ENCODE measurements around the gene ARHGEF19. TPM values are rescaled to one million over a fixed set of nuclear protein-coding genes. Genes with fewer than 3 reads are reported as not detected.

Gene ARHGEF19
- total and polyA plus RNA-seq, 9 of the 15 experiments (the other 6 are each of a cell fraction or from before 2014, with no cell fraction given), result 0.73 to 21.0 (median 5.2) TPM

DNA sequence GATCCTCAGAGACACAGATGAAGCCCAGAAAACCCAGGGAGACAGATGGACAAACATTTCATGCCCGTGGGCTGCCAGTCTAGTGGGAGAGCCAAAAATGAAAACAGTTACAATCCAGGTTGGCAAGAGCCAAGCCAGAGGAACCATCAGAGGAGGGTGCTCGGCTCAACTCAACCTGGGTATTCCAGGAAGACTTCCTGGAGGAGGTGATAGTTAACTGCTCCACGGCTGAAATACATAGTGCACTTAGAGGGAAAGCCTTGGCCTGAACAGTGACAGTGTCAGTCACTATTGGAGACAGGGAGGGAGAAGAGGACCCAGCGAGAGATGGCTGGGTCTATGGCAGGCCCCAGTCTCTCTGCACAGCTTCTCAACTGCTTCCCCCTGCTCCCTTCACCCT lies 1.9 kb downstream of the ARHGEF19 start:
- Histone ChIP-seq H3K27ac (ENCODE audit: extremely low read depth, low read depth, low read length) (no peak overlapping the region), H3K4me1 (replicated peaks in 1 of 2; ENCODE audit: control insufficient read depth in 2 of 2, insufficient read depth in 2 of 2, low read length in 2 of 2) (peaks cover 24 to 48% of the 10 kb centered on the region in 2 experiments), H3K4me2 (ENCODE audit: insufficient read depth, low read length) (no peak overlapping the region), H3K4me3 (no peak overlapping the region), H3K9me3 (replicated peaks; ENCODE audit: control insufficient read depth, insufficient read depth, low read depth, low read length) (no peaks in the 10 kb centered on the region), H3K9ac (ENCODE audit: insufficient read depth in 1 of 2, low read depth in 2 of 2, low read length in 2 of 2) (no peak overlapping the region; a peak in 1 of 4 replicates), H3K36me3 (ENCODE audit: control insufficient read depth, insufficient read depth, low read length) (no peaks in the 10 kb centered on the region), H3K27me3 (ENCODE audit: control insufficient read depth in 2 of 2, insufficient read depth in 2 of 2, low read length in 2 of 2) (no peaks in the 10 kb centered on the region), H3K9me1 (ENCODE audit: control insufficient read depth, insufficient read depth, low read length) (no peaks in the 10 kb centered on the region), H3K79me2 (ENCODE audit: control insufficient read depth, insufficient read depth, low read length) (peaks cover 7% of the 10 kb centered on the region; the same call in 2 of the 3 replicates), H4K20me1 (replicated peaks; ENCODE audit: control insufficient read depth, insufficient read depth, low read length) (no peaks in the 10 kb centered on the region), H2AFZ (ENCODE audit: low read depth, low read length) (no peak overlapping the region)
- in situ Hi-C loops (cut with MboI) (no loop called here), intact Hi-C loops (cut with micrococcal nuclease) (no loop called here)
- BruUV-seq (replicated peaks), result no TSS peak
- ATAC-seq (no peak), FAIRE-seq (no peak), DNase-seq (ENCODE audit: extremely low read depth in 1 of 4, low spot score in 3 of 4) (no peak)
- ChIA-PET CTCF (ENCODE audit: low intra/inter-chr PET ratio) (no interaction called here), POLR2A (no interaction called here)
- WGBS (ENCODE audit: insufficient coverage, low coverage, missing lambda C conversion rate), result 32% methylated on average over 4 of the region's 4 CpGs
- peak; percentile 93 for TF ChIP-seq SMARCA5 (IDR thresholded peaks at IDR 0.05)
- no peak for TF ChIP-seq NCOR1 (IDR thresholded peaks at IDR 0.05)
- TF ChIP-seq ZNF143 (CRISPR knock-in tag; IDR thresholded peaks at IDR 0.05), result no peak
- TF ChIP-seq BCOR (IDR thresholded peaks at IDR 0.05), result peak; percentile 91
- TF ChIP-seq ZNF41 (CRISPR knock-in tag; conservative IDR thresholded peaks at IDR 0.05), result no peak
- TF ChIP-seq LCOR (CRISPR knock-in tag; IDR thresholded peaks at IDR 0.05), result no peak
- TF ChIP-seq NR3C1 (CRISPR knock-in tag; IDR thresholded peaks at IDR 0.05), result no peak
- TF ChIP-seq ZFP36 (IDR thresholded peaks at IDR 0.05; ENCODE audit: low read depth, low read length, partially characterized antibody), result peak; percentile 99
- TF ChIP-seq, protein P1, sequence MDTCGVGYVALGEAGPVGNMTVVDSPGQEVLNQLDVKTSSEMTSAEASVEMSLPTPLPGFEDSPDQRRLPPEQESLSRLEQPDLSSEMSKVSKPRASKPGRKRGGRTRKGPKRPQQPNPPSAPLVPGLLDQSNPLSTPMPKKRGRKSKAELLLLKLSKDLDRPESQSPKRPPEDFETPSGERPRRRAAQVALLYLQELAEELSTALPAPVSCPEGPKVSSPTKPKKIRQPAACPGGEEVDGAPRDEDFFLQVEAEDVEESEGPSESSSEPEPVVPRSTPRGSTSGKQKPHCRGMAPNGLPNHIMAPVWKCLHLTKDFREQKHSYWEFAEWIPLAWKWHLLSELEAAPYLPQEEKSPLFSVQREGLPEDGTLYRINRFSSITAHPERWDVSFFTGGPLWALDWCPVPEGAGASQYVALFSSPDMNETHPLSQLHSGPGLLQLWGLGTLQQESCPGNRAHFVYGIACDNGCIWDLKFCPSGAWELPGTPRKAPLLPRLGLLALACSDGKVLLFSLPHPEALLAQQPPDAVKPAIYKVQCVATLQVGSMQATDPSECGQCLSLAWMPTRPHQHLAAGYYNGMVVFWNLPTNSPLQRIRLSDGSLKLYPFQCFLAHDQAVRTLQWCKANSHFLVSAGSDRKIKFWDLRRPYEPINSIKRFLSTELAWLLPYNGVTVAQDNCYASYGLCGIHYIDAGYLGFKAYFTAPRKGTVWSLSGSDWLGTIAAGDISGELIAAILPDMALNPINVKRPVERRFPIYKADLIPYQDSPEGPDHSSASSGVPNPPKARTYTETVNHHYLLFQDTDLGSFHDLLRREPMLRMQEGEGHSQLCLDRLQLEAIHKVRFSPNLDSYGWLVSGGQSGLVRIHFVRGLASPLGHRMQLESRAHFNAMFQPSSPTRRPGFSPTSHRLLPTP (IDR thresholded peaks at IDR 0.05; ENCODE audit: borderline replicate concordance, extremely low read depth, insufficient read length), result peak; percentile 33
- TF ChIP-seq FUS (optimal IDR thresholded peaks at IDR 0.05; ENCODE audit: low read depth, low read length), result no peak
- peak; percentile 91 for TF ChIP-seq RBM25 (IDR thresholded peaks at IDR 0.05; ENCODE audit: low read depth, low read length, severe bottlenecking)
- no peak for TF ChIP-seq POLR2A (conservative IDR thresholded peaks at IDR 0.05)
- TF ChIP-seq, protein P2, sequence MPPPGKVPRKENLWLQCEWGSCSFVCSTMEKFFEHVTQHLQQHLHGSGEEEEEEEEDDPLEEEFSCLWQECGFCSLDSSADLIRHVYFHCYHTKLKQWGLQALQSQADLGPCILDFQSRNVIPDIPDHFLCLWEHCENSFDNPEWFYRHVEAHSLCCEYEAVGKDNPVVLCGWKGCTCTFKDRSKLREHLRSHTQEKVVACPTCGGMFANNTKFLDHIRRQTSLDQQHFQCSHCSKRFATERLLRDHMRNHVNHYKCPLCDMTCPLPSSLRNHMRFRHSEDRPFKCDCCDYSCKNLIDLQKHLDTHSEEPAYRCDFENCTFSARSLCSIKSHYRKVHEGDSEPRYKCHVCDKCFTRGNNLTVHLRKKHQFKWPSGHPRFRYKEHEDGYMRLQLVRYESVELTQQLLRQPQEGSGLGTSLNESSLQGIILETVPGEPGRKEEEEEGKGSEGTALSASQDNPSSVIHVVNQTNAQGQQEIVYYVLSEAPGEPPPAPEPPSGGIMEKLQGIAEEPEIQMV (tag; conservative IDR thresholded peaks at IDR 0.05; ENCODE audit: low read depth), result no peak
- TF ChIP-seq, protein P3, sequence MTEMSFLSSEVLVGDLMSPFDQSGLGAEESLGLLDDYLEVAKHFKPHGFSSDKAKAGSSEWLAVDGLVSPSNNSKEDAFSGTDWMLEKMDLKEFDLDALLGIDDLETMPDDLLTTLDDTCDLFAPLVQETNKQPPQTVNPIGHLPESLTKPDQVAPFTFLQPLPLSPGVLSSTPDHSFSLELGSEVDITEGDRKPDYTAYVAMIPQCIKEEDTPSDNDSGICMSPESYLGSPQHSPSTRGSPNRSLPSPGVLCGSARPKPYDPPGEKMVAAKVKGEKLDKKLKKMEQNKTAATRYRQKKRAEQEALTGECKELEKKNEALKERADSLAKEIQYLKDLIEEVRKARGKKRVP (CRISPR knock-in tag; IDR thresholded peaks at IDR 0.05), result no peak
- TF ChIP-seq, protein P4, sequence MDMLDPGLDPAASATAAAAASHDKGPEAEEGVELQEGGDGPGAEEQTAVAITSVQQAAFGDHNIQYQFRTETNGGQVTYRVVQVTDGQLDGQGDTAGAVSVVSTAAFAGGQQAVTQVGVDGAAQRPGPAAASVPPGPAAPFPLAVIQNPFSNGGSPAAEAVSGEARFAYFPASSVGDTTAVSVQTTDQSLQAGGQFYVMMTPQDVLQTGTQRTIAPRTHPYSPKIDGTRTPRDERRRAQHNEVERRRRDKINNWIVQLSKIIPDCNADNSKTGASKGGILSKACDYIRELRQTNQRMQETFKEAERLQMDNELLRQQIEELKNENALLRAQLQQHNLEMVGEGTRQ (CRISPR knock-in tag; IDR thresholded peaks at IDR 0.05), result no peak

Measured in K562 (cell line).